HG02610 (cell line): ENCODE results near the gene SH3BP1.
"Not testable (repeated sequence)": the region's sequence is repeated elsewhere in the genome, so short reads cannot be mapped to it uniquely, and the experiment has no call there.

Source experiments
- ATAC-seq: cut with Tn5 transposase; IDR thresholded peaks from one replicate; pipeline ENCODE4 v1.9.1; 2021; ENCODE audit warnings: mild to moderate bottlenecking, moderate library complexity; ENCODE audit not compliant: unreplicated experiment

Gene SH3BP1

DNA sequence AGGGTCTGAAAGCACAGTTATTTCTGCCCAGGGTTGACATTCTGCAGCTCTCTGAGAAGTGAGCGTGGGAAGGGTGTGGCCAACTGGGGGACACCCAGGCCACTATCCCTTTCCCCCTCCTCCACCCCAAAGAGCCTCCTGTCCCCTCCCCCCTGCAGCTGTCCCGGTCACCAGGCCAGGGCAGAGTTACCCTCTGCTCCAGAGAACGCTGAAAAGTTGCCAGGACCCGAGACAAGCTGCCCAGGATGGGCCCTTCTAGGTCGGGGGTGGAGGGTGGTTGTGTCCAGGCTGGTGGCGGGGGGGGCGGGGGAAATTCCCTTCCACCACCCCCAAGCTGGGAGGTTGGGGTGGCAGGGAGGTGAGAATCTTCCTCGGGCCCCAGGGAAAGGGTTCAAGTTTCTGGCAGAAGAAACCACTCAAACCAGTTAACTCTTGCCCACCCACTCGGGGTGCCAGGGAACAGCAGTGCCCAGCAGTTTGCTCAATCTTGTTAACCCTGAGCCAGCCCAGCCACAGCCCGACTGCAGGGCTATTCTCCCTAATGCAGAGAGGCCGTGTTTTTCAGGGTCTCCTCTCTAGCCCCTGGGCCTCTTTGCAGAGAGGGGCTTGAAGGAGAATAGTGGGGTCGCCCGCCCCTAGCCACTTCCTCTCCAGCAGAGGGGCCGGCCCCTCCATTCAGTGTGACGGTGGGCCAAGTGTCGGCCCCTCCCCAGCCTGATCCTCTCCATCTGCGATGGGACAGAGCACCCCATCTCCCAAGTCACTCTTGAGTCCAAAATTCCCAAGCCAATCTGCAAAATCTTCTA lies 36.7 kb downstream of the SH3BP1 start:
- ATAC-seq: no peak

DNA sequence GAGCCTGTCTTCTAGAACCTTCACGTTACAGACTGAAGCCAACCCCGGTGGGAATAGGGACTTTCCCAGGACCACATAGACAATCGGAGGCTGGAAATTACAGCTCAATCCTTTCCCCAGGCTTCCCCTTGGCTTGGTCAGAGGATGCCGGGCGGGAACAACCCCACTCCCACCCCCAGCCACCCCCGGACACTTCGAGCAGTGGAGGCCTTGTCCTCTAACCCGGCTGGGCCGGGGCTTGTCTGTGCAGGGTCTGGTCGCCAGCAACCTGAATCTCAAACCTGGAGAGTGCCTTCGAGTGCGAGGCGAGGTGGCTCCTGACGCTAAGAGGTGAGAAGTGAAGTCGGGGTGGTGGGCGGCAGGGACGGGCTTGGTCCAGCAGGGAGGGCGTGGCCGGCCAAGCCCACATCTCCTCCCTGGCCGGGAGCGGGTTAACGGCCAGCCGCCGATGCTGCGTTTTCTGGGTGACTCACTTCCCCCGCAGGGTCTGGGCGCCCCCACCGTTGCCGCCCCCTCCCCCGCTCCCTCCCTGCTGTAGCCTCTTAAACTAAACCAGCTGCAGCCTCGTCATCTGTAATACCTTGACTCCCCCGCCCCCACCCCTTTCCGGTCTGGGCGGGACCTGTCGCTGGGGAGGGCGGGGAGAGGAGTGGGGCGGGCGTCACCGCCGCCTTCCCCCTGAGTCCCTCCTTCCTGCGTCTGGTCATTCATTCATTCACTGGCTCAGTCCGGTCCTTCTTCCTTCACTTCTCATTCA lies 37.4 kb downstream of the SH3BP1 start:
- ATAC-seq: peak; percentile 41

DNA sequence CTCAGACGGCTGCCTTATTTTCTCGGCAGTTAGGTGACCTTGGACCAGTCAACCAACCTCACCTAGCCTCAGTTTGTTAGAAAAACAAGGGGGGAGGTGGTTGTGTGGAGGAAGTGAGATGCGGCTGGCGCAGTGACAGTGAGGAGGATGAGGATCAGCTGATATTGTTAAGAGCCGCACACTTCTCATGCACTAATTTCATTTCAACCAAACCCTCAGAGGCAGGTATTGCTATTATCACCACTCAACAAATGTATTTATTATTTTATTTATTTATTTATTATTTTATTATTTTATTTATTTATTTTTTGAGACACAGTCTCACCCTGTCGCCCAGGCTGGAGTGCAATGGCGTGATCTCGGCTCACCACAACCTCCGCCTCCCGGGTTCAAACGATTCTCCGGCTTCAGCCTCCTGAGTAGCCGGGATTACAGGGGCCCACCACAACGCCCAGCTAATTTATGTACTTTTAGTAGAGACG lies 38.1 kb downstream of the SH3BP1 start:
- ATAC-seq: peak; percentile 0

- no peak for ATAC-seq
Observed at GRCh38 chr22:37678372-37678771, 38.9 kb downstream of the SH3BP1 start.

- ATAC-seq: no peak
Observed at GRCh38 chr22:37679670-37680069, 40.2 kb downstream of the SH3BP1 start.

GRCh38 chr22:37680191-37680851 lies 40.9 kb downstream of the SH3BP1 start:
- no peak for ATAC-seq

DNA sequence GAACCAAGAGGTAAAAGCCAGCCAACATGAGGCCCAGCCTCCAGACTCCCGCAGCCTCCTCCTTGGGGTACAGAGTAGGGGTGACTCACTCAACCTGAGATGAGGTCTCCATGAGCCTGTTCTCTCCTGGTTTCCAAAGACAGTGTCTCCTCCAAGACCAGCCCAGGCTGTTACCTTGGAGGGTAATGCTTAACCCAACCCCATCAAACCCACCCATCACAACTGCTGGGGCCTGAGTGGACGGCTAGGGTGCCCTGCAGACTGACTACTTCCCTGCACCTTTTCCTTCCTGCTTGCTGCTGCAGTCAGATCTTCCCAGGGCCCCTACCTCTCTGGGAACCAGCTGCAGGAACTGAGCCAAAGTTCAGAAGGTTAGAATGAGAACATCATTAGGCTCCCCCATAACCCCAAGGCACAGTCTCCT lies 41.5 kb downstream of the SH3BP1 start:
- no peak for ATAC-seq

- ATAC-seq: no peak
Observed at GRCh38 chr22:37681556-37682049, 42.1 kb downstream of the SH3BP1 start.

GRCh38 chr22:37684803-37685615 lies 45.5 kb downstream of the SH3BP1 start:
- ATAC-seq: no peak

GRCh38 chr22:37686002-37686982 lies 46.8 kb downstream of the SH3BP1 start, which contains the start of gene NOL12:
Gene NOL12, plus strand, starts transcription at chr22:37686343. Its CDS starts 50 bp downstream, at chr22:37686393.
- peak; percentile 66 for ATAC-seq

DNA sequence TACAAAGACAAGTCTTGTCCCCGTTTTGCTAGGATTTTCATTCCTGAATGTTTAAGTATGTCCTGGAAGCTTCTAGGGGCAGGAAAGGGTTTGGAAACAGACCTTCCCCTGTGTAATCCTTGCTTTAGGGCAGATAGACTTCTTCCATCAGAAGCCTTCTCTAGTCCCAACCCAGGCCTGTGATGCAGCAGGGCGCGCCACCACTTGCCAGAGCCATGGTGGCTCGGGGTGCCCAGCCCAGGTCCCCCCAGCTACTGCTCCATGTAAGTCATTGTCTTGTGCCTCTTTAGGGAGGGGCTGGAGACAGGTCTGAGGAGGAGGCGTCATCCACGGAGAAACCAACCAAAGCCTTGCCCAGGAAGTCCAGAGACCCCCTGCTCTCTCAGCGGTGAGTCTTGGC lies 50.9 kb downstream of the SH3BP1 start:
- ATAC-seq: no peak

GRCh38 chr22:37690901-37691504 lies 51.5 kb downstream of the SH3BP1 start:
- ATAC-seq: no peak

- ATAC-seq: no peak
Observed at GRCh38 chr22:37692627-37693285, 53.3 kb downstream of the SH3BP1 start.

DNA sequence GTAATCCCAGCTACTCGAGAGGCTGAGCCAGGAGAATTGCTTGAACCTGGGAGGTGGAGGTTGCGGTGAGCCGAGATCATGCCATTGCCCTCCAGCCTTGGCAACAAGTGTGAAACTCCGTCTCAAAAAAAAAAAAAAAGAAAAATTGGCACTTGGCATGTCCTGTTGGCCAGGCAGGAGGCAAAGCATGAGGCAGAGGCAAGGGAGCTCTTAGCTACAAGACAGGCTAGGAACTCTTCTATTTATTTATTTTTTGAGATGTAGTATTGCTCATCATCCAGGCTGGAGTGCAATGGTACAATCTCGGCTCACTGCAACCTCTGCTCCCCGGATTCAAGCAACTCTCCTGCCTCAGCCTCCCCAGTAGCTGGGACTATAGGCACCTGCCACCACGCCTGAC lies 54.7 kb downstream of the SH3BP1 start:
- not testable (repeated sequence) for ATAC-seq

GRCh38 chr22:37696260-37696656 lies 56.8 kb downstream of the SH3BP1 start:
- ATAC-seq: not testable (repeated sequence)

DNA sequence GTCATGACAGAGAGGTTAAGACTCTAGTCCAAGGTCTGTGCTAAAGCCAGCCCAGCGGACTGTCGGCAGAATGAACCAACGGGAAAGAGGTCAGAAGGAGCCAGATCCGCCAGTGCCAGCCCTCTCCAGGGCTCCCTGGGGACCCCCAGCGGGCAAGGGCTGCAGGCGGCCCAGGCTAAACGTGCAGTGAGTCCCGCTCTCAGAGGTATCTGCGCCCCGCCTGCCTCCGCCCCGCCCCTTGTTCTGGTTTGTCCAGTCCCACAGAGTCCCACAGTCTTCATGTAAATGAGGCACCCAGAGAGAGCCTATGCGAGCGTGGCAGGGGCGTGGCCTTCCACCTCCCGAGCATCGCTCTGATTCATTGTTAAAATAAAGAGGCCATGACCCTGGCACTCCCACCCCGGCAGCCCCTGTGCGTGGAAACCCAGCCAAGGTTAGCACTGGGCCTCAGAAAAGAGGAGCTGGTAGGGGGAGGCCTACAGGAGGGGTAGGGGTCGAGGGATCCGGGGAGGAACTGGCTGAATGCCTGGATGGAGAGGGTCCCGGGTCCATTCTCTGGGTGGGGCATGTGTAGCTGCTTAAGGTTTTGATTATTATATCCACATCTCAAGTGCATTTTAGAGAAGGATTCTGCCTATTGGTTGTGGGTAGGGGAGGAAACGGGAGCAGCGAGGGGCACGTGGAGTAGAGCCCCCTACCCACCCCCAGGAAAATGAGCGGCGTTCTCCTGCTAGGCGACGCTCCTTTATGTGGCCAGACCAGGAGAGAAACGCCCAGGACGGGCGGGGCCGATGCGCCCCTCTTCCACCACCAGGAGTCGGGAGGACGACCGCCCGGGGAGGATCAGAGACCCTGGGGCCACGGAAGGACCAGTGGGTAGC lies 57.4 kb downstream of the SH3BP1 start, which contains the start of gene TRIOBP:
Gene TRIOBP, plus strand, starts transcription at position 392 of the 881 bp plus-strand sequence. CDS start 4,318 bp downstream, outside the sequence.
- peak; percentile 91 for ATAC-seq

GRCh38 chr22:37697538-37697835 lies 58.0 kb downstream of the SH3BP1 start:
- ATAC-seq: no peak
